H1 (cell line): Measurements from ENCODE around the gene NDUFA13. TPM values are rescaled to one million over a fixed set of nuclear protein-coding genes. Genes with fewer than 3 reads are reported as not detected.

ENCODE experiments used
- CHD7 ChIP-seq: fragments of 300-600 bp; sonication (generic); IDR thresholded peaks from 2 replicates; pipeline ENCODE4 v1.7.1; 2012; ENCODE audit warnings: low read length, moderate library complexity, mild to moderate bottlenecking, inconsistent platforms; ENCODE audit not compliant: insufficient replicate concordance
- GABPA ChIP-seq: IDR thresholded peaks from 2 replicates; pipeline ENCODE4 v1.6.1; 2011; ENCODE audit warnings: mild to moderate bottlenecking, low read length, moderate library complexity, borderline replicate concordance; ENCODE audit not compliant: insufficient read depth
- YY1 ChIP-seq: IDR thresholded peaks from 2 replicates; pipeline ENCODE4 v1.6.1; 2011; ENCODE audit warnings: low read depth, mild to moderate bottlenecking, low read length
- polyA plus RNA-seq, 7 experiments: library from polyadenylated mRNA; depleted of rRNA in 3 of 7; stranded (reverse) in 5 of 7; unstranded in 2 of 7; fragments of >200 nt in 5 of 7; fragments of 200-250 nt in 2 of 7; gene quantifications; 1 replicate in 5 of 7; 2 replicates in 1 of 7; 4 replicates in 1 of 7; pipeline versions ENCODE4 v1.2.1 to v1.2.3, GENCODE V29; 2011 to 2013; ENCODE audit warnings: missing spikeins in 2 of 7, mixed read lengths in 2 of 7
- total RNA-seq: library from RNA; stranded (reverse); fragmentation: NEBNext Ultra II Directional; extraction: Animal tissue kit (Norgen Biotek cat#: 25700); gene quantifications from 2 replicates; pipeline ENCODE4 v1.2.1, GENCODE V29; 2021

The NDUFA13 gene
- total and polyA plus RNA-seq, 2 of the 8 experiments (the other 6 are each of a cell fraction or from before 2014, with no cell fraction given), result 413 to 1,105 TPM

GRCh38 chr19:19571071-19571786 lies 55.2 kb downstream of the NDUFA13 start (continued):
- TF ChIP-seq CHD7 (no peak), YY1 (no peak), GABPA (no peak)
